SH-SY5Y (cell line): Measurements from ENCODE around the gene SLC30A1.

Experiments used
- GATA2 ChIP-seq: IDR thresholded peaks from 2 replicates; pipeline ENCODE4 v1.6.1; 2011; ENCODE audit warnings: mild to moderate bottlenecking, low read depth, low read length
- GATA3 ChIP-seq: IDR thresholded peaks from 2 replicates; pipeline ENCODE4 v1.6.1; 2011; ENCODE audit warnings: low read depth, mild to moderate bottlenecking, low read length, moderate library complexity

GRCh38 chr1:211541720-211542477 is 37.1 kb downstream of the SLC30A1 start:
- TF ChIP-seq GATA3 (no peak), GATA2 (no peak)
